GM13976 (cell line): ENCODE results near the gene RSRC1.

Experiments
- DNase-seq: peaks from one replicate; pipeline ENCODE4 v3.0.0; 2012; ENCODE audit warnings: low spot score
- CTCF ChIP-seq: IDR thresholded peaks from 2 replicates; pipeline ENCODE4 v1.5.1; 2012; ENCODE audit warnings: borderline replicate concordance, mild to moderate bottlenecking; ENCODE audit not compliant: insufficient read depth; ENCODE audit errors: extremely low read depth, missing control alignments, control extremely low read depth
- in situ Hi-C: fragments of 300-500 bp; cut with MboI; formaldehyde crosslinking; loops from one replicate; pipeline ENCODE4 v1.12.0; 2022; ENCODE audit warnings: low sequenced_read_pairs, mixed read lengths, inconsistent platforms; ENCODE audit not compliant: unreplicated experiment

Gene RSRC1

GRCh38 chr3:158420654-158421396 is 310.9 kb downstream of the RSRC1 start:
- DNase-seq = peak; percentile 3
- no peak for TF ChIP-seq CTCF
- in situ Hi-C loops = no loop called here

GRCh38 chr3:158430448-158430847 is 320.6 kb downstream of the RSRC1 start:
- in situ Hi-C loops = loop anchor here (10.0 to 25.0 kb wide), 3 partner anchors 326 to 818 kb away; partner anchors contain the start of gene SHOX2
- TF ChIP-seq CTCF = no peak

GRCh38 chr3:158430968-158431367 is 321.1 kb downstream of the RSRC1 start:
- DNase-seq = no peak
- in situ Hi-C loops = loop anchor here (10.0 to 25.0 kb wide), 3 partner anchors 326 to 819 kb away; partner anchors contain the start of gene SHOX2
- TF ChIP-seq CTCF = no peak

More at GRCh38 chr3:158430448-158430847, 320.6 kb downstream of the RSRC1 start:
- no peak for DNase-seq

GRCh38 chr3:158431829-158432228 is 321.9 kb downstream of the RSRC1 start:
- TF ChIP-seq CTCF = no peak
- in situ Hi-C loops = loop anchor here (10.0 to 25.0 kb wide), 3 partner anchors 327 to 820 kb away; partner anchors contain the start of gene SHOX2
- DNase-seq = no peak

- in situ Hi-C loops = loop anchor here (10.0 to 25.0 kb wide), 3 partner anchors 330 to 822 kb away; partner anchors contain the start of gene SHOX2
- no peak for DNase-seq
- TF ChIP-seq CTCF = peak; percentile 62
Observed at GRCh38 chr3:158434412-158435038, 324.6 kb downstream of the RSRC1 start.

GRCh38 chr3:158443632-158444031 is 333.7 kb downstream of the RSRC1 start:
- no peak for TF ChIP-seq CTCF
- in situ Hi-C loops = loop anchor here (25.0 kb wide), 1 partner anchor 831 kb away; no protein-coding TSS in a partner anchor
- DNase-seq = no peak
